ENCODE results near the gene PHLDB3.

Gene PHLDB3

GRCh38 chr19:43505941-43506340 lies 1.4 kb upstream of the PHLDB3 start:
- Histone ChIP-seq H3K4me2 (ENCODE audit: low read depth, low read length, poor library complexity, severe bottlenecking) (no peak overlapping the region), H2AFZ (ENCODE audit: low read length) (no peak overlapping the region), H3K27me3 (ENCODE audit: insufficient read depth, low read length, poor library complexity, severe bottlenecking) (no peaks in the 10 kb centered on the region), H3K9me3 (ENCODE audit: insufficient read depth, low read depth, low read length) (no peaks in the 10 kb centered on the region), H3K79me2 (ENCODE audit: insufficient read depth, low read length) (no peaks in the 10 kb centered on the region), H3K4me3 (ENCODE audit: low read length, poor library complexity, severe bottlenecking) (no peak overlapping the region), H3F3A (ENCODE audit: low read depth) (no peaks in the 10 kb centered on the region), H3K9ac (ENCODE audit: low read depth, low read length, poor library complexity, severe bottlenecking) (no peak overlapping the region), H3K36me3 (ENCODE audit: insufficient read depth, low read length) (peaks cover 17% of the 10 kb centered on the region; the same call in 1 of the 2 replicates), H3K9me2 (replicated peaks; ENCODE audit: low read depth, low read length) (no peaks in the 10 kb centered on the region), H4K20me1 (ENCODE audit: insufficient read depth, low read length, poor library complexity, severe bottlenecking) (no peaks in the 10 kb centered on the region), H3K4me1 (ENCODE audit: insufficient read depth, low read length, poor library complexity, severe bottlenecking) (peaks cover 15% of the 10 kb centered on the region)
- no peak for TF ChIP-seq EZH2phosphoT487 (IDR thresholded peaks at IDR 0.05; ENCODE audit: borderline replicate concordance)

DNA sequence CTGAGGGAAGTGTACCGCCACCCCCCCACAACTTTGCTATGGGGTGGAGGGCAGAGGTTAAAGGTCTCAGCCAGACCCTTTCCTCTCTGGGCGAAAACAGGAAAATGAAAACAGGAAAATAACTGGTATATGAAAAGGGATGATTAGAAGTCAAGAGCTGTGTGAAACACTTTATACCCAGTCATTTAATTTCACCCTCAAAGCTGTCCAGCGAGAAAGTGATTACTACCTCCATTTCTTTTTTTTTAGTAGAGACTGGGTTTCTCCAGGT lies 575 bp upstream of the PHLDB3 start:
- no peaks in the 10 kb centered on the region for H4K20me1 ChIP-seq (ENCODE audit: insufficient read depth, low read length, poor library complexity, severe bottlenecking)
- peak overlapping the region; percentile 82 for H3K9ac ChIP-seq (ENCODE audit: low read depth, low read length, poor library complexity, severe bottlenecking)
- peaks cover 12% of the 10 kb centered on the region; the same call in 1 of the 2 replicates for H3K36me3 ChIP-seq (ENCODE audit: insufficient read depth, low read length)
- TF ChIP-seq, protein P1, sequence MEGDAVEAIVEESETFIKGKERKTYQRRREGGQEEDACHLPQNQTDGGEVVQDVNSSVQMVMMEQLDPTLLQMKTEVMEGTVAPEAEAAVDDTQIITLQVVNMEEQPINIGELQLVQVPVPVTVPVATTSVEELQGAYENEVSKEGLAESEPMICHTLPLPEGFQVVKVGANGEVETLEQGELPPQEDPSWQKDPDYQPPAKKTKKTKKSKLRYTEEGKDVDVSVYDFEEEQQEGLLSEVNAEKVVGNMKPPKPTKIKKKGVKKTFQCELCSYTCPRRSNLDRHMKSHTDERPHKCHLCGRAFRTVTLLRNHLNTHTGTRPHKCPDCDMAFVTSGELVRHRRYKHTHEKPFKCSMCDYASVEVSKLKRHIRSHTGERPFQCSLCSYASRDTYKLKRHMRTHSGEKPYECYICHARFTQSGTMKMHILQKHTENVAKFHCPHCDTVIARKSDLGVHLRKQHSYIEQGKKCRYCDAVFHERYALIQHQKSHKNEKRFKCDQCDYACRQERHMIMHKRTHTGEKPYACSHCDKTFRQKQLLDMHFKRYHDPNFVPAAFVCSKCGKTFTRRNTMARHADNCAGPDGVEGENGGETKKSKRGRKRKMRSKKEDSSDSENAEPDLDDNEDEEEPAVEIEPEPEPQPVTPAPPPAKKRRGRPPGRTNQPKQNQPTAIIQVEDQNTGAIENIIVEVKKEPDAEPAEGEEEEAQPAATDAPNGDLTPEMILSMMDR (conservative IDR thresholded peaks at IDR 0.05; ENCODE audit: low read length): no peak
- TF ChIP-seq EZH2phosphoT487 (IDR thresholded peaks at IDR 0.05; ENCODE audit: borderline replicate concordance): no peak
- H3K27me3 ChIP-seq (ENCODE audit: insufficient read depth, low read length, poor library complexity, severe bottlenecking): no peaks in the 10 kb centered on the region
- H2AFZ ChIP-seq (ENCODE audit: low read length): no peak overlapping the region
- H3K9me2 ChIP-seq (replicated peaks; ENCODE audit: low read depth, low read length): no peaks in the 10 kb centered on the region
- peak overlapping the region; percentile 84 for H3K4me3 ChIP-seq (ENCODE audit: low read length, poor library complexity, severe bottlenecking)
- H3K79me2 ChIP-seq (ENCODE audit: insufficient read depth, low read length): no peaks in the 10 kb centered on the region
- no peaks in the 10 kb centered on the region for H3K9me3 ChIP-seq (ENCODE audit: insufficient read depth, low read depth, low read length)
- no peaks in the 10 kb centered on the region for H3F3A ChIP-seq (ENCODE audit: low read depth)
- peaks cover 15% of the 10 kb centered on the region for H3K4me1 ChIP-seq (ENCODE audit: insufficient read depth, low read length, poor library complexity, severe bottlenecking)
- peak overlapping the region; percentile 82 for H3K4me2 ChIP-seq (ENCODE audit: low read depth, low read length, poor library complexity, severe bottlenecking)

GRCh38 chr19:43503501-43504425 lies 783 bp downstream of the PHLDB3 start:
- Histone ChIP-seq H2AFZ (ENCODE audit: low read length) (peak overlapping the region; percentile 94), H3K4me3 (ENCODE audit: low read length, poor library complexity, severe bottlenecking) (peak overlapping the region; percentile 84), H3K27me3 (ENCODE audit: insufficient read depth, low read length, poor library complexity, severe bottlenecking) (no peaks in the 10 kb centered on the region), H3K9ac (ENCODE audit: low read depth, low read length, poor library complexity, severe bottlenecking) (peak overlapping the region; percentile 82), H3K9me2 (replicated peaks; ENCODE audit: low read depth, low read length) (no peaks in the 10 kb centered on the region), H3K9me3 (ENCODE audit: insufficient read depth, low read depth, low read length) (no peaks in the 10 kb centered on the region), H3K4me1 (ENCODE audit: insufficient read depth, low read length, poor library complexity, severe bottlenecking) (peaks cover 15% of the 10 kb centered on the region), H4K20me1 (ENCODE audit: insufficient read depth, low read length, poor library complexity, severe bottlenecking) (no peaks in the 10 kb centered on the region), H3K36me3 (ENCODE audit: insufficient read depth, low read length) (peaks cover 10% of the 10 kb centered on the region; the same call in 1 of the 2 replicates), H3F3A (ENCODE audit: low read depth) (no peaks in the 10 kb centered on the region), H3K79me2 (ENCODE audit: insufficient read depth, low read length) (no peaks in the 10 kb centered on the region), H3K4me2 (ENCODE audit: low read depth, low read length, poor library complexity, severe bottlenecking) (peak overlapping the region; percentile 82)
- TF ChIP-seq EZH2phosphoT487 (IDR thresholded peaks at IDR 0.05; ENCODE audit: borderline replicate concordance): no peak
- TF ChIP-seq, protein P1 (conservative IDR thresholded peaks at IDR 0.05; ENCODE audit: low read length): peak; percentile 50

Data from Loucy (cell line).